Left cardiac atrium (tissue), 4 donors: ENCODE measurements around the gene EIF1AD. TPM values are rescaled to one million over a fixed set of nuclear protein-coding genes. Genes with fewer than 3 reads are reported as not detected.
"Not testable (repeated sequence)": the region's sequence is repeated elsewhere in the genome, so short reads cannot be mapped to it uniquely, and the experiment has no call there.

ENCODE experiments used
- ATAC-seq, 2 donors: fragments of 200-7000 bp; cut with Tn5 transposase; one replicate each; pipeline ENCODE4 v1.9.1; 2020; ENCODE audit warnings: mild to moderate bottlenecking in 2 of 2, moderate library complexity in 2 of 2
- DNase-seq: peaks from one replicate; pipeline ENCODE4 v3.0.0-alpha.2; 2020
- intact Hi-C, 2 donors: fragments of 100-400 bp; cut with DNase I; formaldehyde crosslinking; loops; one replicate each; pipeline versions ENCODE4 v1.14.1 to v1.15.1; 2022 to 2023
- total RNA-seq, 2 donors: library from RNA; stranded (reverse); fragmentation: NEBNext Ultra II Directional; extraction: Animal tissue kit (Norgen Biotek cat#: 25700); gene quantifications; one replicate each; pipeline ENCODE4 v1.2.1, GENCODE V29; 2021
- donor health status: DM: no; HTN: yes; CAD: no.
- donor health status: DM: no; HTN: yes; CAD: no; lungs with severe emphysema.
- donor health status: DM: yes; HTN: yes; CAD: no.
- donor health status: Dilated cardiomyopathy.

The EIF1AD gene
- total RNA-seq, 2 donors from 2014 or later, result 20.7 to 25.1 TPM

GRCh38 chr11:65953471-65953870 lies 48.5 kb downstream of the EIF1AD start:
- intact Hi-C loops, result no loop called here
- no peak for DNase-seq
- ATAC-seq, result no peak

DNA sequence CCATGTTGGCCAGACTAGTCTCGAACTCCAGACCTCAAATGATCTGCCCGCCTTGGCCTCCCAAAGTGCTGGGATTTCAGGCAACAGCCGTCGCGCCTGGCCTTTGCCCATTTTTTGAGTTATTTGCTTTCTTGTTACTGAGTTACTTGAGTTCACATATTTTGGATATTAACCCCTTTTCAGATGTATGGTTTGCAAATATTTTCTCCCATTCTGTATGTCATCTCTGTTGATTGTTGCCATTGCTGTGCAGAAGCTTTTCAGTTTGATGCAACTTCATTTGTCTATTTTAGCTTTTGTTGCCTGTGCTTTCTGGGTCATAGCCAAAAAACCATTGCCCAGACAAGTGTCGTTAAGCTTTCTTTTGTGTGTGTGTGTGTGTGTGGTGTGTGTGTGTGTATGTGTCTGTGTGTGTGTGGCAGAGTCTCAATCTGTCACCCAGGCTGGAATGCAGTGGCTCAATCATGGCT lies 49.9 kb downstream of the EIF1AD start:
- DNase-seq (no peak), ATAC-seq (no peak)
- intact Hi-C loops, result no loop called here

DNA sequence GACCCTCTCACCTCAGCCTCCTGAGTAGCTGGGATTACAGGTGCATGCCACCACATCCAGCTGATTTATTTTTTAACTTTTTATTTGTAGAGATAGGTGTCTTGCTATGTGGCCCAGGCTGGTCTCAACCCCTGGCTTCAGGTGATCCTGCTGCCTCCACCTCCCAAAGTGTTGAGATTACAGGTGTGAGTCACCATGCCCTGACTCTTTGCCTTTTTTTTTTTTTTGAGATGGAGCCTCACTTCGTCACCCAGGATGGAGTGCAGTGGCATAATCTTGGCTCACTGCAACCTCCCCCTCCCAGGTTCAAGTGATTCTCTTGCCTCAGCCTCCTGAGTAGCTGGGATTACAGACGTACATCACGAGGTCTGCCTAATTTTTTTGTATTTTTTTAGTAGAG lies 50.3 kb downstream of the EIF1AD start:
- DNase-seq, intact Hi-C loops, ATAC-seq: not testable (repeated sequence)

GRCh38 chr11:65950711-65951110 lies 51.2 kb downstream of the EIF1AD start:
- ATAC-seq, intact Hi-C loops: not testable (repeated sequence)

GRCh38 chr11:65947603-65948125 lies 54.3 kb downstream of the EIF1AD start:
- intact Hi-C loops, result no loop called here
- ATAC-seq (no peak), DNase-seq (no peak)

More at GRCh38 chr11:65950711-65951110, 51.2 kb downstream of the EIF1AD start:
- DNase-seq, result not testable (repeated sequence)

DNA sequence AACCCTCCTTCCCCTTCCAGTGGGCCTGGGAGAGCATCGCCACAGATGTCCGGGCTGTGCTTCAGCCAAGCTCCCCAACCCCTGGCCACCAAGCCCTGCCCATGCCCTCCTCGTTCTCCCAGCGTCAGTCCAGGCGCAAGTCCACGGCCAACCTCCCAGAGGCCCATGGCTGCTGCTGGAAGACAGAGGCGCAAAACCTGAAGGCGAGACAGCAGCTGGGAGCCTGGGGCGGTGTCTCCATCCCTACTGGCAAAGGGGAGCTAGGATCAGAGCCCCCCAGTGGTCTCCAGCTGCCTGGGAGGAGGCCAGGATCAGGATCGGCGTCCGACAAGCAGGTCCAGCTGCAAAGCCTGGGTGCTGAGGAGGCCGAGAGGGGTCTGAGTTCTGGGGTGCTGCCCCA lies 54.8 kb downstream of the EIF1AD start:
- ATAC-seq (no peak), DNase-seq (no peak)
- intact Hi-C loops, result no loop called here

DNA sequence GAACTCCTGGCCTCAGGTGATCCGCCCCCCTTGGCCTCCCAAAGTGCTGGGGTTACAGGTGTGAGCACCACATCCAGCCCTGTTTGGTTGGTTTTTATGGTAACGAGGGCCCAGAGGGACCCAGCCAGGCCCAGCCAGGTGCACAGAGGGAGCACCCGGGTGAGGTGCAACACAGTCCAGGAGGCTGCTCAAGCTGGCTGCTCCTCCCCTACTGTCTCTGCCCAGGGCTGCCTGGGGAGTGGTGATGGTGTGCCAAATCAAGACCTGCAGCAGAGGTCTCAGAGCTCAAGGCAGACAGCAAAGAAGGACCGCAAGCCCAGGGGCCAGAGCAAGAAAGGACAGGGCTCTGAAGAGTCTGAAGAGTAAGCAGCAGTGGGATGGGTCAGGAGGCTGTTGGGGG lies 55.3 kb downstream of the EIF1AD start:
- no peak for ATAC-seq
- intact Hi-C loops, result no loop called here
- no peak for DNase-seq

Other genes with a start within 250 kb of the EIF1AD start
- gene AP5B1, start 221.2 kb downstream of the EIF1AD start, total RNA-seq, result 10 to 100 TPM in 1 of 2 donors, 1 to 10 TPM in 1; 9.2 to 15.0 TPM
- gene OVOL1, start 215.1 kb downstream of the EIF1AD start, total RNA-seq, result not detected
- gene SNX32, start 168.2 kb downstream of the EIF1AD start, total RNA-seq, result not detected
- 100 to 1,000 TPM; 439 to 554 TPM for gene CFL1, start 144.0 kb downstream of the EIF1AD start, total RNA-seq
- gene MUS81, start 141.7 kb downstream of the EIF1AD start, total RNA-seq, result 10 to 100 TPM; 36.1 to 37.6 TPM
- gene EFEMP2, start 129.4 kb downstream of the EIF1AD start, total RNA-seq, result 100 to 1,000 TPM in 1 of 2 donors, 10 to 100 TPM in 1; 98.0 to 103 TPM
- 1 to 10 TPM in 1 of 2 donors, under 1 TPM in 1; 0.99 to 2.7 TPM for gene CTSW, start 122.3 kb downstream of the EIF1AD start, total RNA-seq
- 10 to 100 TPM; 37.8 to 44.3 TPM for gene FIBP, start 113.7 kb downstream of the EIF1AD start, total RNA-seq
- gene CCDC85B, start 111.5 kb downstream of the EIF1AD start, total RNA-seq, result 10 to 100 TPM; 45.8 to 63.5 TPM
- 10 to 100 TPM in 1 of 2 donors, 1 to 10 TPM in 1; 1.3 to 11.1 TPM for gene FOSL1, start 101.8 kb downstream of the EIF1AD start, total RNA-seq
- gene C11orf68, start 83.1 kb downstream of the EIF1AD start, total RNA-seq, result 10 to 100 TPM; 29.9 to 31.8 TPM
- gene DRAP1, start 82.7 kb downstream of the EIF1AD start, total RNA-seq, result 10 to 100 TPM; 80.6 to 86.8 TPM
- gene TSGA10IP, start 56.7 kb downstream of the EIF1AD start, total RNA-seq, result not detected
- gene SART1, start 40.4 kb downstream of the EIF1AD start, total RNA-seq, result 10 to 100 TPM; 31.2 to 31.6 TPM
- 100 to 1,000 TPM; 186 to 209 TPM for gene BANF1, start 346 bp upstream of the EIF1AD start, total RNA-seq
- 1 to 10 TPM in 1 of 2 donors, under 1 TPM in 1; 0.91 to 2.6 TPM for gene CST6, start 9.9 kb upstream of the EIF1AD start, total RNA-seq
- under 1 TPM in 1 of 2 donors, not detected in 1; 0.26 TPM for gene CATSPER1, start 24.3 kb upstream of the EIF1AD start, total RNA-seq
- 1 to 10 TPM; 7.8 to 9.8 TPM for gene GAL3ST3, start 47.0 kb upstream of the EIF1AD start, total RNA-seq
- 100 to 1,000 TPM in 1 of 2 donors, 10 to 100 TPM in 1; 78.7 to 101 TPM for gene SF3B2, start 50.2 kb upstream of the EIF1AD start, total RNA-seq
- gene PACS1, start 68.1 kb upstream of the EIF1AD start, total RNA-seq, result 10 to 100 TPM; 51.6 to 74.4 TPM